D341Med (cell line): ENCODE measurements around the gene FAM81A.
A peak's percentile ranks its signal among the peaks of the same experiment; 100 is the strongest.
"Not testable (repeated sequence)": the region's sequence is repeated elsewhere in the genome, so short reads cannot be mapped to it uniquely, and the experiment has no call there.

ENCODE experiments used
- DNase-seq: peaks from one replicate; pipeline ENCODE4 v3.0.0; 2012; ENCODE audit warnings: low spot score

FAM81A gene

DNA sequence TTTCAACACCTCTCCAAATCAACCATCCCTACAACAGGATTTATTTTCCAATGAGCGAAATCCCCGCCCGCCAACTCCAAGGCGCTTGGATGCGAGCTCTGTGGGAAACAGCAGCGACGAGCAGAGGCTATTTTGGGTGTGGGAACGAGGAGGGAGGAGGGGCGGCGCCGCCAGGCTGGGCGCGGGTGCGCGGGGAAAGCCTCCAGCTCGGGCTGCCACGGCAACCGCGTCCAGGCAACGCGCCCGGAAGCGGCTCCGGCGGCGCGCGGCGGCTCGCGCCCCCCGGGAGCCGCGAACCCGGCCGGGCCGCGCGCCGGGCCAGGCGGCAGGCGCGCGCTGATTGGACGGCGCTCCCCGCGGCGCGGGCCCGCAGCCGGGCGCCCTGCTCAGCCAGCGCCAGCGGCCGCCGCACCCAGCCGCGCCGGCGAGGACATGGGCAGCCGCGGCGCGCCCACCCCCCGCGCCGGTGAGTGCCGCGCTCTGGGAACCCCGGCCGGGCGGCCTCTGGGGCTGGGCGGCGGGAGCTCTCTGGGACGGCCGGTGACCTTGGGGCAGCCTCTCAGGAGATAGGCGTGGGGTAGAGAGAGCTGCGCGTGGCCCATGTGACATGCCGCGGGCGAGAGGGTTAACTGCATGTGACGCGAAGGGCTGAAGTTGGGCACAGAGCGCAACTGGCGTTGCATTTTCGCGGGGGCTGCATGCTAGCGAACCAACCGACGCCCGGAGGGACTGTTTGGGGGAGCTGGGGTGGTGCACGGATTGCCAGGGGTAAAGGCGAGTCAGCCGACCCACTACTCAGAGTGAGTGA, at the start of gene FAM81A:
Gene FAM81A, plus strand, starts transcription at position 370 of the 808 bp plus-strand sequence. CDS start 20,441 bp downstream, outside the sequence.
- DNase-seq, result peak; percentile 99

DNA sequence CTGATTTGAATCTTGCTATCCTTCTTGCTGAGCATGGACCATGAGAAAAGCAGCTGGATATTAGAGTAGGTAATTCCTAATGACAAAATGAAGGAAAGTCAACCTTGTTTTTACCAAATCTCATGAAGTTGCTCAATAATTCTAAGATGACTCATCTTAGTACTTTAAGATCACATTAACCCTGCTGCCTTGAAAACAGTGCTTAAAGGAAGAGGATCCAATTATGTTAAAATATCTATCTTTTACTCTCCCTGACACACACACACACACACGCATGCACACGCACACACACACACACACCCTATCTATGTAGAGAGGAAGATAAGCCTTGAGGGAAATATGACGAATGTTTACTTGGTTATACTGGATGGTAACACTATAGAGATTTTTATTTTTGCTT, 49.3 kb upstream of the FAM81A start:
- no peak for DNase-seq

DNA sequence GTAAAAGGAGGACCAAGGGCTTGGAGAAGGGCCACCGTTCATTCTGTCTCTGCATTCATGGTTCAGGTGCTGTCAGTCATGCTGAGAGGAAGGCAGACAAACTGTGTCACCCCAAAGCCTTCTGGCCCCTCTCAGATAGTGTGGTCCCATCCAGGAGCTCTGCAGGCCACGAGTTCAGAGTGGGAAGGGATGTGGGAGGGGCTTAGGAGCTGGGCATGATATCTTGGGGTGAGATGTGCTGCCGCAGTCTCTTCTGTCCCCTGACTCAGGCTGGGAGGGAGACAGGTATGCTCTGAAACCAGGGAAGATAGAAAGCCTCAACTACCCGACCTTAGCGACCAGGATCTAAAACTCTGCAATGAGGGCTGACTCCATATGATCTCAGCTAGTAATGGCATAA, 45.7 kb upstream of the FAM81A start:
- DNase-seq, result no peak

DNA sequence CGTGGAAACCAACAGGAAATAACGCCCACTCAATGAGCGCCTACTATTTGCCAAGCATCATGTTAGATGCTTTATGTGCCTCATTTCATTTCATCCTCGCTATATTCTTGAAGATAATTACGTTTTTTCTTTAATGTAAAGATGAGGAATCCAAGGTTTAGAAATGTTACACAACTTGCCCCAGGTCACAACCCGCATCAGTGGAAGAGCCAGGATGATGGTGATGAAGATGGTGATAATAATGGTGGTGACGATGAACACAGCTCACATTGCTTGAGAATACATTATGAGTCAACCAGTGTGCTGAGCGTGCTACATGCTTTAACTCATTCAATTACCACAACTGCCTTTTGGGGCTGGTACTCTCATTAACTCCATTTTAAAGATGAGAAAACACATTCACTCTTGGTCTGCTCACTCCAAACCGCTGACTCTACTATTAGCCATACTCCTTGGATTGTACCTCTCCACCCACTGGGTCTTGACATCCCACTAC, 43.8 kb upstream of the FAM81A start:
- no peak for DNase-seq

DNA sequence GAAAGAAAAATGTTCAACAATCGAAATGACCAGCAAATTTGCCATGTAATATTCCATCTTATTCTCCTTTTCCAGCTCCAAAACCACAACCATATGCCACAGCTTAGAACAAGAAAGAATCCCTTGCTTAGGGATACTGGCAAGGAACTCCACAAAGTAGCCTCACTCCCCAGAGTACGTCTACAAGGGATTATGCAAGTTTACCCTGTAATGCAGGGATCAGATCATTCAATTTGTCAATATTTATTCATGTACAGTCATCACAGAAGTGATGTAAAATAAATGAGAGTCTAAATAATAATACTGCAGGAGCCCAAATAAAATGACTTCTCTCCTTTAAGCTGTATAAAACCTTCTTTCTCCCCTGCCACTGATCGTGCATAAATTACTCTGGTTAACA, 41.8 kb upstream of the FAM81A start:
- DNase-seq, result no peak

DNA sequence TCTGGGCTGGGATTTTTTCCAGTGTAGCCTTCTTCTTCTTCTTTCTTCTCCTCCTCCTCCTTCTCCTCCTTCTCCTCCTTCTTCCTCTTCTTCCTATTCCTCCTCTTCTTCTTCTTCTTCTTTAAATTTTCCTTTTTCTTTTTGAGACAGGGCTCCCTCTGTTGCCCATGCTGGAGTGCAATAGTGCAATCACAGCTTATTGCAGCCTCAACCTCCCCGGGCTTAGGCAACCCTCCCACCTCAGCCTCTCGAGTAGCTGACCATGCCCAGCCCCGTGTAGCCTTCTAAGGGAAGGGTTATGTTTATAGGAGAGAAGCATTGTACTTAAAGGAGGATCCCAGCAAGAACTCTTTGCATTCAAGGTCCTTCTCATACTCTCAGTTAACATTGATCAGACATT, 41.3 kb upstream of the FAM81A start:
- DNase-seq, result no peak

DNA sequence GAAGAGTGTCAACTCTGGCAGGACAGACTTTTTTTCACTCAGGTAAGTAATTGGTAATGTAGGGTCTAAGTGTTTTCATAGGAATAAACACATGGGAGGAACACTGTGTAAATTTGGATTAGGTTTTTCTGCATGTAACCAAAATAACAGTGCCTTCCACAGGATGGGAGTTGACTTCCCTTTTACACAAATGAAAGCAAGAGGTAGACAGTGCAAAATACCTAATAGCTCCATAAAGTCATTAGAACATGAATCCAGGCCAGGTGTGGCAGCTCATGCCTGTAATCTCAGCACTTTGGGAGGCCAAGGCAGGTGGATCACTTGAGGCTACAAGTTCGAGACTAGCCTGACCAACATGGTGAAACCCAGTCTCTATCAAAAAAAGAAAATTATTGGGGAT, 39.8 kb upstream of the FAM81A start:
- no peak for DNase-seq

DNA sequence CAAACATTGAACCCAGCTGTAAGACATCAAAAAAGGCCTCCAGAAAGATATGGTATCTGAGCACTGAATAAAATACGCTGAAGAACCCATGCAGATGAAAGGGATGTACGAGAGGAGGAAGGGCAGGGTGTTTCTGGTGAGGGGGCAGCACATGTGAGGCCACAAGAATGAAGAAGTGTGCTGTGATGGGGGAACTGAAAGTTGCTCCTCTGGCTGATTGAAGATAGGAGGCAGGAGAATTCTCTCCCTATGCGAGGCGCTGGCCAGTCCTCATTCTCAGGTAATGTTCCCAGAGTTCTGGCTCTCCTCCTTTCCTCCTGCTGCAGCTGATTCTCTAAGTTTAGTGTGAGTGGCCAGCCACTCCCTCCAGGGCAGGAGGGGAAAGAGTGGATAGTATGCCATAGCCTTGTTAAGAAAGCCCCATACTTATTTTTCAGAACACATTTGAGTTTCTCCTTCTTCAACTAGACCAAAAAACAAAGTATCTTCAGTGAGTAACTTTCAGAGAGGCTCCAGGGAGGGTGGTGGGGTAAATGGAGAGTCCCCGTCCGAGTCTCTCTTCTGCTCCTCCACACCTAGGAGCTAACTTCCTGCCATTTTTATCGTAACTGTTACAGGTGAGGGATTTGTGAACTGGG, 38.4 kb upstream of the FAM81A start:
- DNase-seq, result no peak

DNA sequence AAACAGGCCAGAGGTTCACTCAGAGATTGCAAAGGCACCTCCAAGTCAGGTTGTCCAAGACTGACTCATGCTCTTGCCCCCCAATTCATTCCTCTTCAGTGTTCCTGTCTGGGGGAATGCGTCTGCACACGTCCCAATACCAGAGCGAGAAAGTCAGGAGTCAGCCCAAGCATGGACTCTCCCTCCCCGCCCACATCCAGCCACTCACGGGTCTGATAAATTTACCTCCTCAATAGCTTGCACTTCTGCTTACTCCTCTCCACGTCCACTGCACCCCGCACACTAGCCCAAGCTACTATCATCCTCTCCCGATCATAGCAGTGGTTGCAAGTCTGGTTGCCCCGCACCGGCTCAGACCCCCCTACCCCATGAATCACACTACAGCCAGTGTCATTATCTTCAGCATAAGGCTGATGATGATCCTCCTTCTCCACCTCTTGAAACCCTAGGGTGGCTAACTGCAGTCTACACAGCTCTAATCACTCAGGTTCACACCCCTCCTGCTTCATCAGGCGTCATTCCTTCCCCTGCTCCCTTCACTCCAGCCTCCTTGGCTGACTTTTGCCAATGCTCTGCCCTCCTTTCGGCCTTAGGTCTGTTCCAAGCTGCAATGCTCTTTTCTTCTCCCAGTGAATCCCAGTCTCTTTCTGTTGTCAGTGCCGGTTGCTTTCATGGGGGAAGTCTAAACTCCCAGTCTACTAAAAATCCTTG, 37.7 kb upstream of the FAM81A start:
- DNase-seq, result no peak

DNA sequence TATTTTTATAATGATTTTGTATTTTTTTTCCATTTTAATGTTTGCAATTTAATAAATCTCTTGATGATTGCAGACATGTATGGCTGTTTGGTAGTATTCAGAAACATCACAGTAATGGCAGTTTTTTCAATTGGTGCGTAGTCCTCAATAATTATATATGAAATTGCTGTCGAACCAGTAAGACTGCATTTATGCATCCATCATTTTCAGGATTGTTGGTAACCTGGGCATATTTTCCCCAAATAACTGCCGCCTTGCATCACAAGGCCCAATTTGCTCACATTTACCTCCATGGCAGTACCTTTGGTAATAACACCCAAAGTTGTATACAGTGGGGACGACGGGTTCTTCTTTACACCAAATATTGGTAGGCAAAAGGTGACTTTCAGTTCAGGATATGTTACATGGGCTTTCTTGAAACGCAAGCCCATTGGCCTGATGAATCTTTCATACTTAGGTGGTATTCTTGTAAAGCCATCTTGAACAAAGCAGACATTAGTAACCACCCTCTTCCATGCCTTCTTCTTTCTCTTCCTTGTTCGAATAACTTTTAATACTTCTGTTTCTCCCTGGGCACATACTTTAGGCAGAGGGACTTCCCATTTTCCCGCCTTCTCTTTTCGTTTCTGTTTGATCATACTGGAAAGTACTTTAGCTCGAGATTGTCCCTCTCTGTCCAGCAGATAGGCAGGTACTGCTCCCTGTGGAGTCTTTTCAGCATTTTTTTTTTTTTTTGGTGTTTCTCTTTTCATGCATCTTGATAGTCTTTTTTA, 36.7 kb upstream of the FAM81A start:
- not testable (repeated sequence) for DNase-seq

DNA sequence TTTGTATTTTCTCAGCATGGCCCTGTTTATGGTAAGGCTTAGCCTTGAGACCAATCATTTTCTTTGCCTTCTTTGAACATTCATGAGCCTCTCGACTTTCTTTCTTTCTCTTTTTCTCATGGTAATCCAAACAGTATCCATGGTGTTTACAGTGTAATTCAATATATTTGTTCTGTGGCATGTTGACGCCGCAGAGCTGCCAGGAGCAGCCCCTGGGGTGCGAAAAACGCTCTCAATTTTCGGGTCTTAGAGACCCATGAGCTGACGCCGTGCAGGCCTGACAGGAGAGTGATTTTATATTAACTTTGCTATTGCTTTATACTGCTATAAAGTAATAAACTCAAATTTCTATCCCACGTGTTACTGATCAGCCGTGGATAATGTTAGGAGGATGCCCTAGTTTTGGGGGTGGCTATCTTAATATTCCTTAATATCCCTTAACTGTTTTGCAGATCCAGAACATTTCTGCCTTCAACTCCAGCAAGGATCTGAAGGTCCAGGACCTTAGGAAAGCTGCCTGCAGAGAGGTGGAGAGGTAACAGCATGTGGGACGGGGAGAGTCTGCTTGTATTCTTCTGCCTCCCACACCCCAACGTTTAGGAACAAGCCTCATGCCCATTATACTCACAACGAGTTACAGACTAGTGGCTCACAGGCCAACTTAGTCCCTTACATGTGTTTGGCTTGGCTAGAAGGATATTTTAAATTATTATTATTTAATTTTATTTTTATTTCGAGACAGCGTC, 36.0 kb upstream of the FAM81A start:
- DNase-seq, result no peak

DNA sequence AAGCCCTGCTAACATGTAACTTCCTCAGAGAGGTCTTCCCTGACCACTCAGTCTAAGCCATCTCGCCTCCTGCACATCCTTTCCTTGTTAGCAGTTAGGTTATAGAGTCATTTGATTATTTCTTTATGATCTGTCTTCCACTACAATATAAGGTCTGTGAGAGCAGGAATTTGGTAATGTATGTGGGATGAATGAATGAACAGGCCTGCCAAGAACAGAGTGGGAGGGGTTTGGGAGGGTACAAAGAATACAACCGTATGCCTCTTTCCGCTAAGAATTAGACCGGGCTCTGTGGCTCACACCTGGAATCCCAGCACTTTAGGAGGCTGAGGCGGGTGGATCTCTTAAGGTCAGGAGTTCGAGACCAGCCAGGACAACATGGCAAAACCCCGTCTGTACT, 32.9 kb upstream of the FAM81A start:
- DNase-seq, result no peak

DNA sequence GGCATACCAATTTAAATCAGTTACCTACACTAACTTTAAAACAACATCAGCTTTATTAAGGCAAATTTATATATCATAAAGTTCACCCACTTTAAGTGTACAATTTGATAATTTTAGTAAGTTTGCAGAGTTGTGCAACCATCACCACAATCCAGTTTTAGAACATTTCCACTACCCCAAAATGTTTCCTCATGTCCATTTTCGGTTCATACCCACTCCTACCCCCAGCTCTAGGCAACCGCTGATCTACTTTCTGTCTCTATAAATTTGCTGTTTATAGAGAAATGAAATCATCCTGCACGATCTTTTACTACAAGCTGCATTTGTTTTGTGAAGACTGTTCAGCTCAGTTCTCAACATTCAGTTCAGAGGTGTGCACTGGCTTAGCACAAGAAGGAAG, 31.5 kb upstream of the FAM81A start:
- DNase-seq, result no peak

DNA sequence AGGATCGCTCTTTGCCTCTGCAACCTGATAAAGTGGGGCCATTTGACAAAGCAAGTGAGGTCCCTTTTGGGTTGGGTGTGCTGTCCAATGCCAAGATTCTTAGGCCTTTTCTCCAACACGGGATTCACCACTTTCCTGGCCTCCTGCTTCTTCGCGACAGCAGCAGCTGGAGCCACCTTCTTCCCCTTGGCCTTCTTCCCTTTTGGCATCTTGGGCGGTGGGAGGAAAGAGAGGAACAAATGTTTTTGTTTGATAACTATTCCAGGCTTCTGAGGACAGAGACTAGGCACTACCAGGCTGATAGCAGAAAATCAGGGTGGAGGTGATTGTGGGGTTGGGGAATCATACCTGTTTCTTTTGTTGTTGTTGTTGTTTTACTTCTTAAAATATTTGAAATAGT, 30.0 kb upstream of the FAM81A start:
- no peak for DNase-seq

DNA sequence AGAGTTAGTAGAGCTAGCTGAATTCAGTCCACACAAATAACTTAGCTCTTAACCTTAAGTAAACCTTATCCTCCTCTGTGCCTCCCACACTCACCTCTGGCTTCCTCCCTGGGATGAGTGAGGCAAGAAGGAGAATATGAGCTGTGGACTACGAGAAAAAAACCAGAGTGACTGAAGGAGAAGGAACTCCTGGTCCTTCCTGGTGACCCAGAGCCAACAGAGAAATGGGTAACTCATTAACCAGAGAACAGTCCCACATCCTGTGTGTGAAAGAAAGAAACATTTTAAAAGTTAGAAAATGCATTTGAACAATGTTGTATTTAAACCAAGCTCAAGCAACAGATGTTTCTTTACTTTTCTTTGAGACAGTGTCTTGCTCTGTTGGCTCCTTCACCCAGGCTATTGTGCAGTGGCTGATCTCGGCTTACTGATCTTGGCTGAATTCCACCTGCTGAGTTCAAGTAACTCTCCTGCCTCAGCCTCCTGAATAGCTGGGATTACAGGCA, 27.5 kb upstream of the FAM81A start:
- no peak for DNase-seq

DNA sequence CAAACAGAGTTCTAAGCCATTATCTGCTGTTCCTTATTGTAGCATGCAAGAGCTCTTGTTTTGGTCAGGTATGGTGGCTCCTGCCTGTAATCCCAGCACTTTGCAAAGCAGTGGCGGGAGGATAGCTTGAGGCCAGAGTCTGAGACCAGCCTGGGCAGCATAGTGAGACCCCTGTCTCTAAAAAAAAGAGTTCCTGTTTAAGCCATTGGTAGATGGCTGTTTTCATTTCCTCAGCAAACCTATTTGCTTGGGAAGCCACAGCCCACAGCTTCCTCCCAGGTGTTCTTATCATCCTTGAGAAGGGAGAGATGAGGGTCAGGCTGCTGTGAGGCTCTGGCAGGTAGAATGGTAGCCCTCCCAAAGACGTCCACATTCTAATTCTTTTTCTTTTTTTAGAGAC, 24.4 kb upstream of the FAM81A start:
- no peak for DNase-seq

DNA sequence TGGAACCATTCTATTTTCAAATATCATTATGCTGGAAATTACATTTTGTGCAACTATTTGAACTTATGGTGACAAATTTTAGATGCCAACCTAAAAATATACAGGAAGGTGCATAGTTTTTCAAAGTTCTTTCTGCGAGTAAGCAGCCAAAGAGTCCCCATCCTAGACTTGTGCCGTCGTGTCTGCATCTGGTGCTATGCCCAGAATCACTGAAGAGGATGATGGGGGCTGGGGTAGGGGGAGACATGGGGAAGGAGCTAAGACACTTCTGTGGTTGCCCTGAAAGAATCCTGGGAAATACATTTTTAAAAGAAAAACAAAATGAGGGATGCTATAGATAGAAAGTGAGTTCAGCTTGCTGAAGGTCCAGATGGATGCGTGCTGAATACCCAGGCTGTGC, 21.2 kb upstream of the FAM81A start:
- no peak for DNase-seq

DNA sequence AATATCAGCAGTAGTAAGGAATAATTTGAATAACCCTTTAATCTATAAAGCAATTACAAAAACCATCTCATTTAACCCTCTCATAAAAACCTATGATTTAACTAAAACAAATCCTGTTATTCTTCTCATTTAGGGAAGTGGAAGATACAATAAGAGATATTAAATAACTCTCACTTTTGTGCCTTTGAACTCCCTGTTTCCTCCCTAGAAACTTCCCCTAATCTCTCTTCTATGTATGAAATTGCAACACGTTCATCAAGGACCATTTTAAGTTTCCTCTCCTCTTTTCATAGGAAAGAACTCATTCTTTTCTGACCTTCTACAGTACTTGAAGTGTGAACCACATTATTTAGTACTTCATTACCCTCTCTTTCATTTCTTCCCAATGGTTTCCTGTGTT, 18.8 kb upstream of the FAM81A start:
- DNase-seq, result no peak

DNA sequence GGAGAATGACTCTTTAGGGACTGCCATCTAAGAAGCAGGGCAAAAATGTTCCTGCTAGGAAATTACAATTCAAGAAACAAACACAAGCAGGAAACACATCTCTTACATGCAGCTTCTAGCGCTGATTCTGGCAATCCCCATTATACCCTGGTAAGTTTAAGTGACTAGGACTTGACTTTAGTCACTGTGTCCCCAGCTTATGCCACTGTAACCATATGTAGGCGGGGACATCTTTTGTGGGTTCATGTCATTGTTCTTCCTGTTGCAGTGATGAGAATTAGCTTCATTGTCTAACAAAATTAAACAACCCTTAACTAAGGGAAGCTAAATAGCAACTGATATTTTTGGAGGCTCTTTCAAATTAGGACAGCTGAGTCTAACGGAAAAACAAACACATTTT, 17.9 kb upstream of the FAM81A start:
- DNase-seq, result no peak

DNA sequence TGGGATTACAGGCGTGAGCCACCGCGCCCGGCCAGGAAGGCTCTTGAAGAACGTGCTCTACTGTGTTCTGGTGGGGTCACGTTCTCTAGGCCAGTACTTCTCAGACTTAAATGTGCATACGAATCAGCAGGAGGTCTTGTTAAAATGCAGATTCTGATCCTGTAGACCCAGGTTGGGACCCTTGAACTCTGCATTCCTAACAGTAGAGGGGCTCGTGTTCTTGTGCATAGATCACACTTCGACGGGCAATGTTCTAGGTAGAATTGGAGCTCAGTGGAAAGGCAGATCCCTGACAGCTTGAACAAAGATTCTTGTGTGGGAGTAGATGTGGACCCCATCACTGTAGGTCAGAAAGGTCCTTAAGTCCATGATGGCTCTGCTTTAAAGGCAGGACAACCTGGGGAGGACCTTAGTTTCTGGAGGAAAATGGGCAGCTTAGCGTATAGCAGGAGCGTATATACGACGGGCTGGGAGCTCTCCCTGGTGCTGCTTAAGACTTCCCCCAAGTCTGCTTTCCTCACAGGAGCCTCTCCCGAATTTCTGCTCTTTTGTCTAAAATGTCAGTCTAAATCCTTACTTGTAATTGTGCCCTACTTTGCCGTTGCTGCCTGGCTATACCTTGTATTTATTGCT, 16.9 kb upstream of the FAM81A start:
- no peak for DNase-seq

DNA sequence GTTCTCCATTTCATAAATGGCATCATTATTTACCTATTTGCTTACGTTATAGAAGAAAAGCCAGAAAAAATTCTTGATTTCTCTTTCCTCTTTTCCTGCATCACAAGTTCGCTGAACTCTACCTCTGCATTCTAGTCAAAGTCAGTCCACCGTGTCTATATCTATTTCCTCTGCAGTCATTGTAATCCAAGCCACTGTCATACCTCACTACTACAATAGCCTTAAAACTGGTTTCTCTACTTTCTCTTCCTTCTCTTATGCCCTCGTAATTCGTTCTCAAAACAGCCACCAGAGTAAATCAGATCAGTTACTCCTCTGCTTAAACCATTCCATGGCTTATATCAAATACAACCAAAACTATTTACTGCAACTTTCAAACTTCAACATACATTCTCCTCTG, 13.4 kb upstream of the FAM81A start:
- no peak for DNase-seq
